Karpas-422 (cell line): Measurements from ENCODE around the gene ARMC2. TPM values are rescaled to one million over a fixed set of nuclear protein-coding genes. Genes with fewer than 3 reads are reported as not detected.

Source experiments
- DNase-seq: peaks from one replicate; pipeline ENCODE4 v3.0.0-alpha.2; 2015
- H2AFZ ChIP-seq: fragments of 200-600 bp; sonication (generic); 2 replicates; pipeline ENCODE4 v1.6.1; 2014; ENCODE audit warnings: antibody characterized with exemption, low read length, mixed read lengths
- H3K27ac ChIP-seq: fragments of 200-600 bp; sonication (generic); 2 replicates; pipeline ENCODE4 v1.5.1; 2014; ENCODE audit warnings: mild to moderate bottlenecking, low read length, moderate library complexity
- H3K27me3 ChIP-seq: fragments of 200-600 bp; sonication (generic); 2 replicates; pipeline ENCODE4 v1.6.1; 2014; ENCODE audit warnings: low read length, mixed read lengths
- H3K36me3 ChIP-seq: fragments of 200-600 bp; sonication (generic); 2 replicates; pipeline ENCODE4 v1.6.1; 2014; ENCODE audit warnings: low read length, mixed read lengths; ENCODE audit not compliant: insufficient read depth
- H3K4me1 ChIP-seq: fragments of 200-600 bp; sonication (generic); 2 replicates; pipeline ENCODE4 v1.6.1; 2014; ENCODE audit warnings: mild to moderate bottlenecking, low read length, mixed read lengths
- H3K4me2 ChIP-seq: fragments of 200-600 bp; sonication (generic); 2 replicates; pipeline ENCODE4 v1.6.1; 2014; ENCODE audit warnings: low read length, low read depth, mild to moderate bottlenecking; ENCODE audit not compliant: poor library complexity, severe bottlenecking
- H3K4me3 ChIP-seq: fragments of 200-600 bp; sonication (generic); 2 replicates; pipeline ENCODE4 v1.5.1; 2014; ENCODE audit warnings: mild to moderate bottlenecking, antibody characterized with exemption, low read length, mixed read lengths
- H3K79me2 ChIP-seq: fragments of 200-600 bp; sonication (generic); 2 replicates; pipeline ENCODE4 v1.6.1; 2014; ENCODE audit warnings: mild to moderate bottlenecking, low read length, mixed read lengths
- H3K9ac ChIP-seq: fragments of 200-600 bp; sonication (generic); 2 replicates; pipeline ENCODE4 v1.6.0; 2014; ENCODE audit warnings: low read length
- H3K9me2 ChIP-seq: fragments of 200-600 bp; sonication (generic), shearing (Covaris generic); replicated peaks from 2 replicates; pipeline ENCODE4 v1.6.0; 2014; ENCODE audit warnings: mild to moderate bottlenecking, low read length, moderate library complexity; ENCODE audit not compliant: insufficient read depth
- H3K9me3 ChIP-seq: fragments of 300-700, 200-600 bp; sonication (generic); 2 replicates; pipeline ENCODE4 v1.6.1; 2014; ENCODE audit warnings: low read length, mixed read lengths
- H4K20me1 ChIP-seq: fragments of 200-600 bp; sonication (generic); 2 replicates; pipeline ENCODE4 v1.6.1; 2014; ENCODE audit warnings: mild to moderate bottlenecking, antibody characterized with exemption, low read length, low read depth; ENCODE audit not compliant: insufficient read depth
- total RNA-seq: library from RNA; depleted of rRNA; stranded (reverse); fragments of >200 nt; shearing (Covaris generic); gene quantifications from 2 replicates; pipeline ENCODE4 v1.2.3, GENCODE V29; 2014; ENCODE audit warnings: low replicate concordance

Gene ARMC2
- total RNA-seq, 1 experiment from 2014 or later, result 1.0 TPM

DNA sequence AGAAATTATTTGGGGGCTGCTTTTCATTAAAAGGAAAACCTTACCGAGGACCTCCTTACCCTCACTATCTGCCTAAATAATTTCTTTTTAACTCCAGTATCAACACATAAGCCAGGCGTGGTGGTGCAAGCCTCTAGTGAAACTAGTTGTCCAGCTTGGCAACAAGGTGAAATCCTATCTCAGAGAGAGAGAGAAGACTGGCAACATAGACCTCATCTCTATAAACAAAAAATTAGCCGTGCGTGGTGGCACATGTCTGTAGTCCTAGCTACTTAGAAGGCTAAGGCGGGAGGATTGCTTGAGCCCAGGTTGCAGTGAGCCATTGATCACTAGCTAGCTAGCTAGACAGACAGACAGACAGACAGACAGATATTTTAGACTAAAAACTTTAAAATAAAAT lies 92.5 kb downstream of the ARMC2 start:
- no peak for DNase-seq
- H3K9ac ChIP-seq, result no peak overlapping the region
- H3K27me3 ChIP-seq, result no peaks in the 10 kb centered on the region

DNA sequence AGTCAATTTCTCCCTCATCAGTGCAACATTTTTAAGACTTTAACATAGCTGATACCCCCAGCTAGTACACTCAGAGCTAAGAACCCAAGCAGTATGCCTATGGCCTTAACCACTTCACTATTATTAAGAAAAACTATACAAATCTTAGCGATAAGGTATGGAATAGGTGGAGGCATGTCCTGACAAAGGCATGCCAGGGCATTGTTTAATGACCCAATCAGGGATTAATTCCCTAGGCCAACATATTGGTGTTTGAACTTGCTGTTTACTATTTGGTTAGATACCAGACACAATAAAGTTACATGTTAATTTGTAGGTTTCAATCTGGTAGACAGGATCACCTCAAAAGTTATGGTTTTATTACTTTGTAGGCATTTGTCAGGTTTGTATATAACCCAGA lies 93.1 kb downstream of the ARMC2 start:
- H3K79me2 ChIP-seq, result no peaks in the 10 kb centered on the region
- H2AFZ ChIP-seq, result no peak overlapping the region
- H3K4me2 ChIP-seq, result no peak overlapping the region
- no peak for DNase-seq
- no peaks in the 10 kb centered on the region for H3K9me2 ChIP-seq
- H3K4me1 ChIP-seq, result peaks cover 3% of the 10 kb centered on the region; the same call in 1 of the 2 replicates
- H4K20me1 ChIP-seq, result no peaks in the 10 kb centered on the region
- no peak overlapping the region for H3K9ac ChIP-seq
- H3K36me3 ChIP-seq, result no peaks in the 10 kb centered on the region
- H3K27me3 ChIP-seq, result no peaks in the 10 kb centered on the region
- H3K27ac ChIP-seq, result no peak overlapping the region
- H3K4me3 ChIP-seq, result no peak overlapping the region
- H3K9me3 ChIP-seq, result no peaks in the 10 kb centered on the region

More for the DNA sequence above, 92.5 kb downstream of the ARMC2 start:
- Histone ChIP-seq H3K79me2 (no peaks in the 10 kb centered on the region), H3K9me2 (no peaks in the 10 kb centered on the region), H3K36me3 (no peaks in the 10 kb centered on the region), H3K27ac (no peak overlapping the region), H4K20me1 (no peaks in the 10 kb centered on the region), H3K9me3 (no peaks in the 10 kb centered on the region), H2AFZ (no peak overlapping the region), H3K4me1 (peaks cover 3% of the 10 kb centered on the region; the same call in 1 of the 2 replicates), H3K4me3 (no peak overlapping the region), H3K4me2 (no peak overlapping the region)

DNA sequence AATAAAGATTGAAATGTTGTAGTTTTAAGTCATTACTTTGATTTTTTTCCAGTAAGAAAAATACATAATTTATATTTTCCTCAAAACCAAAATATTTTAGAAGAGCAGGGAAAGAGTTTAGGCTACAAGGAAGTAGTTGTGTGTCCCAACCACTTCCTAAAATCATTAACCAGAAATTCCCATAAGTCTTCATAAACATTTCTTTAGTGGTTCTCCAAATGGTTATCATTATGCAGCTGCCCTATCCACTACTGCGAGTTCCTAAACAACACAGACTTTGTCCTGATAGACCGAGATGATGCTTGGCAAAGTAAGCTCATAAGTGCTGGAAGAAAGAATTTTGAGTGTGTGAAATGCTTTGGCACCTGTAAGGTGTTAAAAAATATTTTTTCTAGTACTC lies 93.6 kb downstream of the ARMC2 start:
- Histone ChIP-seq H4K20me1 (no peaks in the 10 kb centered on the region), H3K9me2 (no peaks in the 10 kb centered on the region), H3K4me2 (no peak overlapping the region), H3K9ac (no peak overlapping the region), H3K79me2 (no peaks in the 10 kb centered on the region), H2AFZ (no peak overlapping the region), H3K36me3 (no peaks in the 10 kb centered on the region), H3K4me3 (no peak overlapping the region), H3K27me3 (no peaks in the 10 kb centered on the region), H3K27ac (no peak overlapping the region), H3K4me1 (peaks cover 3% of the 10 kb centered on the region; the same call in 1 of the 2 replicates), H3K9me3 (no peaks in the 10 kb centered on the region)
- no peak for DNase-seq

DNA sequence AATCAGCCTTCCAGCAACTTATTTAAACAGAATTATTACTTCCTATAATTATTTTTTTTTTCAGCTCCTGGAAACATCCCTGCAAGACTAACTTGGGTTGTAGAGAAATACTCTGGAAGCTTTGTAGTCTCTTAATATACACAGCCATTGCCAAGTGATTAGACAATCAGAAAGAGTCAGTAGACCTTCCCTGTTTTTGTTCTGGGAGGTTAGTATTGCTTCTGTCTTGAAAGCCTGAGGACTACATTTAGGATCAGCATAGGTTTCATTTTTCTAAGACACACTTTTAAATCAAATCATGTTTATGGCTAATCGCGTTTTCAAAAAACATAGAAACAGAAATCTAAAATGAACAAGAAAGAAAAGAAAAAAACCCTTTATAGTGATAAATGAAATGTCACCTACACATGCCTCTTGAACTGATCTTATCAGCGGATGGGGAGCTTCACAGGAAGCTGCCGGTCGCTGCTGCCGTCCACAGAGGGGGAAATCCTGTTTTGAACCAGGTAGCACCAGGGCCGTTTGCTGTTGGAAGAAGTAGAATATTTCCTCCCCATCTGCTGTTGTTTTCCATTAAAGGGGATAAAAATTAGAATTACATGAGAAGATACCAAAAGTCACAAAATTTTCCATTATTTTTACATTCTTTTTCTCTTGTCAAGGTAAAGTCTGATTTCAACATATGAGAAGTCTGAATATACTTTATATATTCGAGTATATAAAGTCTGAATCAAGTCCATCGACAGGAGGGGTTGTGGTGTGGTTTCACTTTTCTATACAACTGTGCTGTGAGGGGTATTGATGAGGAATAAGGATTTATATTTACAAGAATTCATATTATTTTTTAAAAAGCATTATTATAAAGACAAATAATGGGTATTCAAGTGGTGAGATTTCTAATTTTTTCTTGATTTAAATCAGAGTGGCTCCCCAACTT lies 94.6 kb downstream of the ARMC2 start:
- H3K27me3 ChIP-seq, result no peaks in the 10 kb centered on the region
- H2AFZ ChIP-seq, result no peak overlapping the region
- H3K36me3 ChIP-seq, result no peaks in the 10 kb centered on the region
- DNase-seq, result no peak
- no peaks in the 10 kb centered on the region for H3K4me1 ChIP-seq
- no peak overlapping the region for H3K9ac ChIP-seq
- no peaks in the 10 kb centered on the region for H4K20me1 ChIP-seq
- no peak overlapping the region for H3K4me2 ChIP-seq
- H3K27ac ChIP-seq, result no peak overlapping the region
- H3K9me2 ChIP-seq, result no peaks in the 10 kb centered on the region
- no peaks in the 10 kb centered on the region for H3K79me2 ChIP-seq
- H3K4me3 ChIP-seq, result no peak overlapping the region
- H3K9me3 ChIP-seq, result no peaks in the 10 kb centered on the region

DNA sequence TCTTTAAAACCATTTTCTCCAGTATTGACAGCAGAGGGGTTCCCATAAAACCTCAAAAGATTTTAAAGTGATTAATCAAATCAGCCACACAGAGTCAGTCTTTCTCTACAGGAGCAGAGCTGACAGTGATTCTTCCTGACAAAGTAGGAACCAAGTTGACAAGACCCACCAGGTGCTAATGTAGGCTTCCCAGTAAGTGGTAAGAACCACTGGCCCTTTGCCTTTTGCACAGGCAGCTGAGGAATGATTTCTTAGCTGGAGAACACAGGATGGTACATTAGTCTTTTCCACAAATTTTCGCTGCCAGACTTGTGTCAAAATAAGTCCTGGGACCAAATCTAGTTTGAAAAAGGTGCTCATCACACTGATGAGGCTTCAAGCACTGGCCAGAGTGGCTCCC lies 95.8 kb downstream of the ARMC2 start:
- DNase-seq, result no peak
- Histone ChIP-seq H3K9ac (no peak overlapping the region), H3K36me3 (no peaks in the 10 kb centered on the region), H3K4me2 (no peak overlapping the region), H3K79me2 (no peaks in the 10 kb centered on the region), H3K27ac (no peak overlapping the region), H3K4me3 (no peak overlapping the region), H3K27me3 (no peaks in the 10 kb centered on the region), H3K9me3 (no peaks in the 10 kb centered on the region), H4K20me1 (no peaks in the 10 kb centered on the region), H3K9me2 (no peaks in the 10 kb centered on the region), H2AFZ (no peak overlapping the region), H3K4me1 (no peaks in the 10 kb centered on the region)

DNA sequence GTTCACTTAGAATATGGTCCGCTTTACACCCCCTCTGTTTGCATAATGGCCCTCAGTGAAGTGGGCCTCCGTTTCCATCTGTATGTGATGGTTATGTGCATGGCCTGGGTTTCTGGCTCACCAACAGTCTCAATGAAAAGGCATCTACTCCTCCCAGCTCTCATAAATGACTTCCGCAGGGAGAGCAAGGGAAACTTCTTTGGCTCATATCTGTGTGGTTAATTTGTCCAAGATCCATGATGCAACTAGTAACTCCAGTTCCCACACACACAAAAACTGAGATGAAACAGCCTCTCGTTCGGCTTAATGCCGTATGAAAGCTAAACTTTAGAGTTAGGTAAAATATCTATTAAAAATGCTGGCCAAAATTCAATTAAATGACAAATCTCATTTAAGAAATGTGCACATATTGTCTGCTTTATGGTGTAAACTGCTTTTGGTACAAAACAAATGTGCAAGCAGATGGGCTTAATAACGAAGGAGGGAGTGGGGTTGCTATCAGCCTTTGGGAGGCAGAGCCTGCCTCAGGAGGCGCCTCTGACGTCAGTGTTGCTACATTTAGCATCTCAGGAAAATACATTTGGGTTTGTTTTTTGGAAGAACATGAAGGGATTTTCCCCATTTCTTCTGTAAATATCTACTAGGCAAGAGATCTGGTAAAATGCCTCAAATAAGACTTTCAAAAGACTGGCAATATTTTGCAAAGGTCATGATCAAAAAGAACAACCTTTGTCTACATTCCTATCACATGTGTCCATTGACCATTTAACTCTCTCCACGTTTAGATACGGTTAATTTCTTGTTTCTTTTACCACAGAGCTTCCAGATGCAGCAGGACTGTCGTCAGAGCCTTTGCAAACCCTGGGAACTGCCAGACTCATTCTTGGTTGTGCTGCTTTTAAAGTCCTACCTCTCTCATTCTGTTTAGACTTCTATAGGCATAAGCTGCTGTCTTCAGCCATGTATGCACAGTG lies 96.8 kb downstream of the ARMC2 start:
- Histone ChIP-seq H3K4me1 (no peaks in the 10 kb centered on the region), H3K36me3 (no peaks in the 10 kb centered on the region), H3K4me3 (no peak overlapping the region), H3K9me3 (no peaks in the 10 kb centered on the region), H2AFZ (no peak overlapping the region), H3K4me2 (no peak overlapping the region), H3K9ac (no peak overlapping the region), H3K27ac (no peak overlapping the region), H3K27me3 (no peaks in the 10 kb centered on the region), H4K20me1 (no peaks in the 10 kb centered on the region), H3K9me2 (no peaks in the 10 kb centered on the region), H3K79me2 (no peaks in the 10 kb centered on the region)
- DNase-seq, result no peak

DNA sequence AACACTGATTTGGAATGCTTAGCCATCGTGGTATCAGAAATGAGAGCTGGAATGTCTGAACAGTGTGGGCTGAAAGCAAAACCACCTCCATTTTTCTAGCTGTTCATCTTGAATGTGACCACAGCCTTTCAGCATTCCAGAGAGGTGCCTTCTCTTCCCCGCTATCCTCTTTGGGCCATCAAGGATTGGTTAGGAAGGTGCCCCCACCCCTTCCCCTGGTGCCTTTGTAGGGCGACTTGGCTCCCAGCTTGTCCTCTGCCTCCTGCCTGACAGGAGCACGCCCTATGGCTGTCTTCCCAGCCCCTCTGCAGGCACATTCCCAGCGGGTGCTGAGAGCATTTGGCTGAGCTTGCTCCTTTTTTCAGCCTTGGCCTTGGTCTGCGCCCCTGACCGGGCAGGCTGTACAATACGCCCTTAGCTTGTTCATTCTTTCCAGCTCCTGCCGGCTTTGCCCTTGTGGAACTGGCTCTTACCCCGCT lies 97.5 kb downstream of the ARMC2 start:
- no peak overlapping the region for H3K4me2 ChIP-seq
- DNase-seq, result no peak
- H2AFZ ChIP-seq, result no peak overlapping the region
- H3K27ac ChIP-seq, result no peak overlapping the region
- H3K79me2 ChIP-seq, result no peaks in the 10 kb centered on the region
- H3K9ac ChIP-seq, result no peak overlapping the region
- no peaks in the 10 kb centered on the region for H3K4me1 ChIP-seq
- H3K4me3 ChIP-seq, result no peak overlapping the region
- no peaks in the 10 kb centered on the region for H4K20me1 ChIP-seq
- no peaks in the 10 kb centered on the region for H3K36me3 ChIP-seq
- no peaks in the 10 kb centered on the region for H3K9me3 ChIP-seq
- H3K27me3 ChIP-seq, result no peaks in the 10 kb centered on the region
- H3K9me2 ChIP-seq, result no peaks in the 10 kb centered on the region

DNA sequence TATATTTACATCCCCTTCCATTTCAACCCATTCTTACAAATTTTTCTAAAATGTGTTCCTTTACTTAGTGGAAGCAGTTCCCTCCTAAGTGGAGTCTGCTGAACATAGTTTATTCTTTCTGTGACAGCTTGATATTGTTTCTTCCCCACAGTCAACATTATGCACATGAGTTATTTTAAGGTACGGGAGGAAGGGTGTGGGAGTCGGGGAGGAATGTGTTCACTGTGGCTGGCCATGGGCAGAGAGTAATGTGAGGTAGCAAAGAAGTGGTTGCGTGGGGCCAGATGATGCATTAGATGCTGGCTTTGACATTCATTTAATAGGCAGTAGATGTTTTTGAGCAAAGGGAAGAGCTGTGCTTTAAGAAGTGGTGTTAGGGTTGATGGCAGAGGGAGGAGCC lies 98.5 kb downstream of the ARMC2 start:
- H3K9me3 ChIP-seq, result no peaks in the 10 kb centered on the region
- no peaks in the 10 kb centered on the region for H3K4me1 ChIP-seq
- H3K36me3 ChIP-seq, result no peaks in the 10 kb centered on the region
- no peak for DNase-seq
- no peak overlapping the region for H3K4me2 ChIP-seq
- H3K79me2 ChIP-seq, result no peaks in the 10 kb centered on the region
- no peak overlapping the region for H3K9ac ChIP-seq
- no peaks in the 10 kb centered on the region for H3K9me2 ChIP-seq
- H3K27ac ChIP-seq, result no peak overlapping the region
- H2AFZ ChIP-seq, result no peak overlapping the region
- H3K27me3 ChIP-seq, result no peaks in the 10 kb centered on the region
- H4K20me1 ChIP-seq, result no peaks in the 10 kb centered on the region
- no peak overlapping the region for H3K4me3 ChIP-seq
